HepG2 (cell line): Measurements from ENCODE around the gene CLCN2. TPM values are rescaled to one million over a fixed set of nuclear protein-coding genes. Genes with fewer than 3 reads are reported as not detected.

ENCODE experiments used
- CAMTA2 ChIP-seq: sonication (generic); formaldehyde crosslinking; IDR thresholded peaks from 2 replicates; pipeline ENCODE4 v1.4.0; 2020; ENCODE audit warnings: mild to moderate bottlenecking, missing genetic modification reagents, borderline replicate concordance
- ERF ChIP-seq: IDR thresholded peaks from 2 replicates; pipeline ENCODE4 v1.6.1; 2018; ENCODE audit warnings: missing biosample characterization, missing genetic modification reagents
- MTF2 ChIP-seq: sonication (generic); formaldehyde crosslinking; IDR thresholded peaks from 2 replicates; pipeline ENCODE4 v1.5.0; 2020; ENCODE audit warnings: missing genetic modification reagents, borderline replicate concordance
- NCOA5 ChIP-seq: sonication (generic); formaldehyde crosslinking; IDR thresholded peaks from 2 replicates; pipeline ENCODE4 v1.4.0; 2020; ENCODE audit warnings: missing genetic modification reagents
- NFKBIZ ChIP-seq: IDR thresholded peaks from 2 replicates; pipeline ENCODE4 v1.6.1; 2018; ENCODE audit warnings: missing genetic modification reagents, missing compliant biosample characterization
- NR2C2 ChIP-seq: sonication (generic); formaldehyde crosslinking; IDR thresholded peaks from 2 replicates; pipeline ENCODE4 v1.4.0; 2020; ENCODE audit warnings: missing genetic modification reagents, mild to moderate bottlenecking, moderate library complexity, borderline replicate concordance
- POLR2AphosphoS2 ChIP-seq: IDR thresholded peaks from 2 replicates; pipeline ENCODE4 v1.6.1; 2011; ENCODE audit warnings: low read depth, low read length, improper control_type of control experiment
- SAFB2 ChIP-seq: sonication (generic); formaldehyde crosslinking; IDR thresholded peaks from 2 replicates; pipeline ENCODE4 v1.5.1; 2020; ENCODE audit warnings: missing genetic modification reagents, low read depth, mild to moderate bottlenecking, borderline replicate concordance
- SMAD1 ChIP-seq: sonication (generic); formaldehyde crosslinking; IDR thresholded peaks from 2 replicates; pipeline ENCODE4 v1.4.0; 2020; ENCODE audit warnings: missing genetic modification reagents, low read depth, mild to moderate bottlenecking, borderline replicate concordance
- SNAPC4 ChIP-seq: sonication (generic); formaldehyde crosslinking; IDR thresholded peaks from 2 replicates; pipeline ENCODE4 v1.4.0; 2020; ENCODE audit warnings: mild to moderate bottlenecking, missing genetic modification reagents
- SOX13 ChIP-seq, 3 experiments: fragments of 450-650 bp in 1 of 3; sonication (generic) in 1 of 3; formaldehyde crosslinking in 1 of 3; IDR thresholded peaks in 2 of 3; conservative IDR thresholded peaks in 1 of 3; 2 replicates each; pipeline versions ENCODE4 v1.5.0 to v1.6.1; 2016 to 2020; ENCODE audit warnings: antibody characterized with exemption in 1 of 3, mild to moderate bottlenecking in 1 of 3, missing compliant biosample characterization in 1 of 3, missing genetic modification reagents in 1 of 3, moderate library complexity in 1 of 3
- TARDBP ChIP-seq: sonication (generic); formaldehyde crosslinking; IDR thresholded peaks from 2 replicates; pipeline ENCODE4 v1.8.0; 2022; ENCODE audit warnings: mild to moderate bottlenecking, missing genetic modification reagents
- TOE1 ChIP-seq: sonication (generic); formaldehyde crosslinking; IDR thresholded peaks from 2 replicates; pipeline ENCODE4 v1.4.0; 2020; ENCODE audit warnings: mild to moderate bottlenecking, missing genetic modification reagents
- TOPORS ChIP-seq: sonication (generic); formaldehyde crosslinking; IDR thresholded peaks from 2 replicates; pipeline ENCODE4 v1.8.0; 2023; ENCODE audit warnings: mild to moderate bottlenecking, missing genetic modification reagents
- ZNF282 ChIP-seq: fragments of 450-650 bp; IDR thresholded peaks from 2 replicates; pipeline ENCODE4 v1.6.1; 2018; ENCODE audit not compliant: partially characterized antibody
- ZNF354B ChIP-seq: sonication (generic); formaldehyde crosslinking; IDR thresholded peaks from 2 replicates; pipeline ENCODE4 v1.8.0; 2022; ENCODE audit warnings: mild to moderate bottlenecking, missing genetic modification reagents
- ZNF441 ChIP-seq: sonication (generic); formaldehyde crosslinking; IDR thresholded peaks from 2 replicates; pipeline ENCODE4 v1.7.0; 2021; ENCODE audit warnings: missing genetic modification reagents, borderline replicate concordance
- ZNF616 ChIP-seq: sonication (generic); formaldehyde crosslinking; IDR thresholded peaks from 2 replicates; pipeline ENCODE4 v1.5.0; 2020; ENCODE audit warnings: low read depth, mild to moderate bottlenecking, missing genetic modification reagents
- ZNF790 ChIP-seq: sonication (generic); formaldehyde crosslinking; IDR thresholded peaks from 2 replicates; pipeline ENCODE4 v1.8.0; 2022; ENCODE audit warnings: missing genetic modification reagents, mild to moderate bottlenecking, borderline replicate concordance
- ZNF792 ChIP-seq: IDR thresholded peaks from 2 replicates; pipeline ENCODE4 v1.6.1; 2016
- ZSCAN29 ChIP-seq: sonication (generic); formaldehyde crosslinking; conservative IDR thresholded peaks from 2 replicates; pipeline ENCODE4 v1.4.0; 2020; ENCODE audit warnings: mild to moderate bottlenecking, missing genetic modification reagents
- polyA plus RNA-seq, 8 experiments: library from polyadenylated mRNA; depleted of rRNA in 3 of 8; stranded (reverse) in 7 of 8; unstranded in 1 of 8; fragments of >200 nt; fragmentation: Illumina TruSeq in 4 of 8; extraction: Trizol in 4 of 8; gene quantifications; 2 replicates each; pipeline versions ENCODE4 v1.2.1 to v1.2.3, GENCODE V29; 2011 to 2016; ENCODE audit warnings: low read depth in 4 of 8, missing spikeins in 1 of 8, mixed read lengths in 1 of 8; ENCODE audit not compliant: insufficient read depth in 1 of 8
- total RNA-seq, 5 experiments: library from RNA; depleted of rRNA; stranded (reverse); fragments of >200 nt; fragmentation: Illumina TruSeq; extraction: Trizol; gene quantifications; 2 replicates each; pipeline ENCODE4 v1.2.3, GENCODE V29; 2016; ENCODE audit warnings: low read depth in 1 of 5
- TF ChIP-seq, protein P1 (sequence below): sonication (generic); formaldehyde crosslinking; conservative IDR thresholded peaks from 2 replicates; pipeline ENCODE4 v1.4.0; 2020; ENCODE audit warnings: missing genetic modification reagents
- TF ChIP-seq, protein P2 (sequence below): sonication (generic); formaldehyde crosslinking; IDR thresholded peaks from 2 replicates; pipeline ENCODE4 v1.4.0; 2020; ENCODE audit warnings: mild to moderate bottlenecking, low read depth, missing genetic modification reagents

The CLCN2 gene
- total and polyA plus RNA-seq, 2 of the 13 experiments (the other 11 are each of a cell fraction or from before 2014, with no cell fraction given): 11.4 to 13.5 TPM

DNA sequence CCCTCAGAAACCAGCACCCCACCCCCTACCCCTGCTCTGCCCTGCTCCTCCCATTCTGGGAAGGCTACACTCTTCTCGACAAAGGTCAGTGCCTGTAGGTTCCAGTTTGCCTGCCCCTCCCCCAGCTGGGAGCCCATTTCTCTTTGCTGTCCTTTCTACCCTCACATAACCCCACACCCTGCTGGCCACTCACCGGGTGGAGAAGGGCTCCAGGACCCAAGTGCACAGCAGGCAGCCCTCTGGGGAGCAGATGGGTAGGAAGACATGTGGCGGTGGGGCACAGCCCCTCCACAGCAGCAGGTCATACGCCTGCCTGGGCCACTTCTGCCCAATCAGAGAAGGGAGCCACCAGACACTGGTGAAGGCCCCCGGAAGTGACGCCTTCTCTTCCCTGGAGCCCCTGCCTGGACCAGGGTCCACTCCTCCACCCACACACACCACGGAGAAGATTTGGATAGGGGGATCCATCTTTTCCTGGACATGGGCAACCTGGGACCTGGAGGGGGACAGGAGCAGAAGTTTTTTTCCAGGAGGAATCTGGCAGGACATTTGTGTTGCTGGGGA is 16.6 kb upstream of the CLCN2 start, which contains the start of gene THPO (continued):
- TF ChIP-seq ERF (CRISPR knock-in tag) (peak; percentile 82; the same call in 1 of the 2 replicates), TARDBP (CRISPR knock-in tag) (peak; percentile 32; the same call in 1 of the 2 replicates), NCOA5 (CRISPR knock-in tag) (no peak), SAFB2 (CRISPR knock-in tag) (no peak), POLR2AphosphoS2 (no peak), CAMTA2 (CRISPR knock-in tag) (no peak), ZNF354B (CRISPR knock-in tag) (no peak), MTF2 (CRISPR knock-in tag) (no peak), NR2C2 (CRISPR knock-in tag) (peak; percentile 86), TOE1 (CRISPR knock-in tag) (no peak), ZNF282 (no peak), ZNF441 (CRISPR knock-in tag) (no peak), SOX13 (IDR thresholded peaks at IDR 0.05) (no peak), SOX13 (CRISPR knock-in tag; conservative IDR thresholded peaks at IDR 0.05 in 1 of 2, IDR thresholded peaks at IDR 0.05 in 1 of 2) (peak in 1 of 2 experiments; percentile 9; a peak in 1 of 4 replicates), ZNF792 (CRISPR knock-in tag) (no peak), SNAPC4 (CRISPR knock-in tag) (0 out of 2 replicates have a peak, but pooled peaks have one; percentile 56), ZNF616 (no peak), TOPORS (no peak), SMAD1 (CRISPR knock-in tag) (no peak), NFKBIZ (no peak), ZSCAN29 (CRISPR knock-in tag) (0 out of 2 replicates have a peak, but pooled peaks have one; percentile 41), ZNF790 (no peak)
- TF ChIP-seq, protein P1, sequence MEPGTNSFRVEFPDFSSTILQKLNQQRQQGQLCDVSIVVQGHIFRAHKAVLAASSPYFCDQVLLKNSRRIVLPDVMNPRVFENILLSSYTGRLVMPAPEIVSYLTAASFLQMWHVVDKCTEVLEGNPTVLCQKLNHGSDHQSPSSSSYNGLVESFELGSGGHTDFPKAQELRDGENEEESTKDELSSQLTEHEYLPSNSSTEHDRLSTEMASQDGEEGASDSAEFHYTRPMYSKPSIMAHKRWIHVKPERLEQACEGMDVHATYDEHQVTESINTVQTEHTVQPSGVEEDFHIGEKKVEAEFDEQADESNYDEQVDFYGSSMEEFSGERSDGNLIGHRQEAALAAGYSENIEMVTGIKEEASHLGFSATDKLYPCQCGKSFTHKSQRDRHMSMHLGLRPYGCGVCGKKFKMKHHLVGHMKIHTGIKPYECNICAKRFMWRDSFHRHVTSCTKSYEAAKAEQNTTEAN (CRISPR knock-in tag): no peak
- TF ChIP-seq, protein P2, sequence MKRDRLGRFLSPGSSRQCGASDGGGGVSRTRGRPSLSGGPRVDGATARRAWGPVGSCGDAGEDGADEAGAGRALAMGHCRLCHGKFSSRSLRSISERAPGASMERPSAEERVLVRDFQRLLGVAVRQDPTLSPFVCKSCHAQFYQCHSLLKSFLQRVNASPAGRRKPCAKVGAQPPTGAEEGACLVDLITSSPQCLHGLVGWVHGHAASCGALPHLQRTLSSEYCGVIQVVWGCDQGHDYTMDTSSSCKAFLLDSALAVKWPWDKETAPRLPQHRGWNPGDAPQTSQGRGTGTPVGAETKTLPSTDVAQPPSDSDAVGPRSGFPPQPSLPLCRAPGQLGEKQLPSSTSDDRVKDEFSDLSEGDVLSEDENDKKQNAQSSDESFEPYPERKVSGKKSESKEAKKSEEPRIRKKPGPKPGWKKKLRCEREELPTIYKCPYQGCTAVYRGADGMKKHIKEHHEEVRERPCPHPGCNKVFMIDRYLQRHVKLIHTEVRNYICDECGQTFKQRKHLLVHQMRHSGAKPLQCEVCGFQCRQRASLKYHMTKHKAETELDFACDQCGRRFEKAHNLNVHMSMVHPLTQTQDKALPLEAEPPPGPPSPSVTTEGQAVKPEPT (CRISPR knock-in tag): no peak
